ENCODE results near the gene TBL1X.

Gene TBL1X

DNA sequence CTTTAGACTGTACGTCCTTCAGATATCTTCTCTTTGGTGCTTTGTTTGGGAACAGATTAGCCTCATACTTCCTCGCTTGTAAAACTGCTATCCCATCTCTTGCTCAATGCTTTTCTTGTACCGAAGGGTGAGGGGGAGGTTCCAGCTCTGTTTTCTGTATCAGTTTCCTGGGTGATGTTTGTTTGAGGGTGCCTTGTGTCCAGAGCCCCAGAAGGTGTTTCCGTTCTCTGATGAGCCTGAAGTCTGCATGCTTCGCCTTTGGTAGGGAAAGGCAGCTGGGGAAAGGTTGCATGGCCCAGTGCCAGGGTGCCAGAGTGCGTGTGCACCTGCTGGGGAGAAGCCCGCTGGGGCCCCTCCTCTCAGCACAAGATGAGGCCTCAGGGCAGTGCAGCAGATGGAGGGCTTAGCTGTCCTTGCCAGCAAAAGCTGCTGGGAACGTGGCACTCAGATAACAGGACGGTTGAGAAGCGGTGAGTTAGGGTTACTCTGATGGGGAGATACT is 73.7 kb downstream of the TBL1X start:
- no peak overlapping the region for H3K27ac ChIP-seq
- TF ChIP-seq, protein P1, sequence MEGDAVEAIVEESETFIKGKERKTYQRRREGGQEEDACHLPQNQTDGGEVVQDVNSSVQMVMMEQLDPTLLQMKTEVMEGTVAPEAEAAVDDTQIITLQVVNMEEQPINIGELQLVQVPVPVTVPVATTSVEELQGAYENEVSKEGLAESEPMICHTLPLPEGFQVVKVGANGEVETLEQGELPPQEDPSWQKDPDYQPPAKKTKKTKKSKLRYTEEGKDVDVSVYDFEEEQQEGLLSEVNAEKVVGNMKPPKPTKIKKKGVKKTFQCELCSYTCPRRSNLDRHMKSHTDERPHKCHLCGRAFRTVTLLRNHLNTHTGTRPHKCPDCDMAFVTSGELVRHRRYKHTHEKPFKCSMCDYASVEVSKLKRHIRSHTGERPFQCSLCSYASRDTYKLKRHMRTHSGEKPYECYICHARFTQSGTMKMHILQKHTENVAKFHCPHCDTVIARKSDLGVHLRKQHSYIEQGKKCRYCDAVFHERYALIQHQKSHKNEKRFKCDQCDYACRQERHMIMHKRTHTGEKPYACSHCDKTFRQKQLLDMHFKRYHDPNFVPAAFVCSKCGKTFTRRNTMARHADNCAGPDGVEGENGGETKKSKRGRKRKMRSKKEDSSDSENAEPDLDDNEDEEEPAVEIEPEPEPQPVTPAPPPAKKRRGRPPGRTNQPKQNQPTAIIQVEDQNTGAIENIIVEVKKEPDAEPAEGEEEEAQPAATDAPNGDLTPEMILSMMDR (conservative IDR thresholded peaks at IDR 0.05), result no peak

DNA sequence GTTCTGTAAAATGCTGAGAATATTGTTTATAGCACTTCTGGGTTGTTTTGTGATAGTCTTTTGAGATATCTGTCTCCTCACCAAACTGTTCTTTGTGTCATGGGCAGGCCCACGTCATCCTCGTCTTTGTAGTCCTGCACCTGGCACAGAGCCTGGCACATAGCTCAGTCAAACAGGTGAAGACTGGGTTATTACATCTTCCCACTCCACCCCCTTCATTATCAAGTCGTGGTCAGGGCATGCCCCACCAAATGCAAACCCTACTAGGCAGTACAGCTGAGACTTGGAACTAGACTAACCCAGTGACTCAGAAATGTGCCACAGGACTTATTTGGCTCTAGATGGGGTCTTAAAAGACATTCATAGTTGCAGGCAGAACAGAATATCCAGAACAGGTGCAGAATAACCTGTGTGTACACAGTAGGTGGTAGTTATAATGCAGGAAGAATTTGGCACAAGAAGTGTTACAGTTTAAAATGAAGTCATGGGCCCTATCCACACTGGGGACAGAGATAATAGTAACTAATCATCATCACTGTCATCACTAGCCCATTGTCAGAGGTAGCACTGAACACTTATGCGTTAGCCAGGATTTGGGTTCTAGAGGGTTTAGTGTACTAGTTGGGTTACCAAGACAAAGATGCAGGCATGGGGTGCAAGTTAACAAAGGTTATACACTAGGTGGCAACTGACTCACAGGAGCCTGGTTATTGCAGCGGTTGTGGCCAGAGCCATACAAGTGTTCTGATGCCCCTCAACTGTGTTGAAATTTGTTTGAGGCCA is 74.9 kb downstream of the TBL1X start:
- TF ChIP-seq, protein P1 (conservative IDR thresholded peaks at IDR 0.05), result no peak
- no peak overlapping the region for H3K27ac ChIP-seq

DNA sequence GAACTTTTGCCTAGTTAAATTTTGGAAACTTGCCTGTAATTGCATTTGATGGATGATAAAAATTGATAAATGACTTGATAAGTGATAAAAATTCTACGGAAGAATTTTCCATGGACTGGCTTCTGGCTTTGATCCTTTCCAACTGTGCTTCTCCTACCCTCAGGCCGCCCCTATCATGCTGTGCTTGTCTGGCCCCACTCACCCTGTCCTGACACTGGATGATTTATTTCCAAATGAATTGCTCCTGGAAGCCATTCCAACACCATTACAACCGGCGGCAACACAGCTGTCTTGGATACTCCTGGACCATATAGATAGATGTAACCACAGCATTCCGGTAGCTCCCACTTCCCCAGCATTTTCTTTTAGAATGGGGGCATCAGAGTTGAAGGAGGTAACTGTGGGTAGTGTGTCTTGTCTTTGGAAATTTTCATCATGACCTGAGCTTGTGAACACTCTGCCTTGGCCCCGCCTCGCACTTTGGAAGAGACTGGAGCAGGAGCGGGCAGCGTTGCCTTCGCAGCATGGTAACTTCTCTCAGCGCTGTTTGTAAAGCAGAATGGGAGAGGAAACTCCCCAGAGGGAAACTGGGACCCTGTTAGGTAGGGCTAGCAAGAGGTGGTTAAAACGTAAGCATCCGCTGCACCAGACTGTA is 77.4 kb downstream of the TBL1X start:
- TF ChIP-seq, protein P1 (conservative IDR thresholded peaks at IDR 0.05), result no peak
- H3K27ac ChIP-seq, result no peak overlapping the region

DNA sequence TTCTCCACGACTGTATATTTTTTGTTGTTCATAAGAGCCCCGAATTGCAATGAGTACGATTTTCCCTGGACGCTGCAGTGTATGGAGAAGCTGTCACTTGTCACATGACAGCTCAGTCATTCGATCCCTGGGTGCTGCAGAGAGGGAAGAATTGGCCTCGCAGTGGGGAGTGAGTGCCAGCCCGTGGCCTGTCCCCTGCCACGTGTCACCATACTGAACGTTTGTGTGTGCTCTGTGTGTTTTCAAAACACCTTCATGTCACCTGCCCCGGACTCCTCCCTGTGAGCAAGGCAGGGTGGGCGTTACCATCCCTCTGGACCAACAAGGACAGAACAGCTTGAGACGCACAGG is 77.9 kb downstream of the TBL1X start:
- H3K27ac ChIP-seq, result no peak overlapping the region
- TF ChIP-seq, protein P1 (conservative IDR thresholded peaks at IDR 0.05), result no peak

DNA sequence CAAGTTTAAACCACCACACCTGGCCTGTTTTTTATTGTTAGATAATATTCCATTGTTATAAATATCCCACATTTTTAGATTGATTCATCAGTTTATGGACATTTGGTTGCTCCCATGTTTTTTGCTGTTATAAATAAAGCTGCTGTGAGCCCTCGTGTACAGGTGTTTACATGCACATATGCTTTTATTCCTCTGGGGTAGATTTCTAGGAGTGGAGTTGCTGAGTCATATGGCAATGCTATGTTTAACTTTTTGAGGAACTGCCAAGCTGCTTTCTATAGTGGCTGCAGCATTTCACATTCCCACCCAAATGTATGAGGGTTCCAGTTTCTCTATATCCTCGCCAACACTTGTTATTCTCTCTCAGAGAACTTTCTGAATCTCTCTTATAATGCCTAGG is 90.5 kb downstream of the TBL1X start:
- no peak overlapping the region for H3K27ac ChIP-seq
- TF ChIP-seq, protein P1 (conservative IDR thresholded peaks at IDR 0.05), result no peak

DNA sequence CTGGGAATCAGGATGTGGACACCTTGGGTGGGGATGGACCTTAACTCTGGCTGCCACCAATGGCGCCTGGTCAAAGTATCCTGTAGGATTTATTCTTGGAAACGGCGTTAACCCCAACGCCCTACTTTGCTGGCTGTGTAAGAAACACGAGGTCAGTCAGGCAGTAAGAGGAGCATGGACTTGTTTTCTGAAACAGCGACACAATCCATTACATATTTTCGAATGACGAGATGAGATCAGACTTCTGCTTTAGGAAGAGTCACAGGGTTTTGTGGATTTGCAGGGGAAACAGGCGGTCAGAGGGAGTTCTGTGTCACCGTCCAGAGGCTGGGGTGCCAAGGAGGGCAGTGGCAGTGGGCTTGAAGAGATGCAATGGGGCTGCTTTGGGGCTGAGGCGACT is 92.2 kb downstream of the TBL1X start:
- no peak overlapping the region for H3K27ac ChIP-seq
- TF ChIP-seq, protein P1 (conservative IDR thresholded peaks at IDR 0.05), result no peak

DNA sequence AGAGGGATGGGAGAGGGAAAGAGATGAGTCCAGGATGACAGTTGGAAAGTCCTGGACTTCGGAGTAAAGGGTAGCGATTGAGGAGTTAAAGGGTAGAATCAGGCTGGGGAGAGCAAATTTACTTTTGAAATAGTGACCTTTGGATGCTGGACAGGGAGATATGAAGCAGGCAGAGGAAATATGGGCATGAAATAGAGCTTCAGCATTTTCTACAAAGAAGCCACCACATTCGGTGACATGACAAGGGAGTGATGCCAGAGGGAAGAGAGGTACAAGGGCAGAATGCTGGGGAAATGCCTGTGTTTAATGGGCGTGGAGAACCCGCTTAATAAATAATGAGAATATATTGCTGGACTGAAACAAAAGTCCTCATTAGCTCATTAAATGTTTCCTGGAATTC is 92.7 kb downstream of the TBL1X start:
- TF ChIP-seq, protein P1 (conservative IDR thresholded peaks at IDR 0.05), result no peak
- H3K27ac ChIP-seq, result no peak overlapping the region

All from VCaP (cell line).